HG03039 (cell line): ENCODE measurements around the gene SEMA5B.

ENCODE experiments used
- ATAC-seq: cut with Tn5 transposase; IDR thresholded peaks from one replicate; pipeline ENCODE4 v1.9.1; 2021; ENCODE audit warnings: mild to moderate bottlenecking, moderate library complexity; ENCODE audit not compliant: unreplicated experiment

Gene SEMA5B

DNA sequence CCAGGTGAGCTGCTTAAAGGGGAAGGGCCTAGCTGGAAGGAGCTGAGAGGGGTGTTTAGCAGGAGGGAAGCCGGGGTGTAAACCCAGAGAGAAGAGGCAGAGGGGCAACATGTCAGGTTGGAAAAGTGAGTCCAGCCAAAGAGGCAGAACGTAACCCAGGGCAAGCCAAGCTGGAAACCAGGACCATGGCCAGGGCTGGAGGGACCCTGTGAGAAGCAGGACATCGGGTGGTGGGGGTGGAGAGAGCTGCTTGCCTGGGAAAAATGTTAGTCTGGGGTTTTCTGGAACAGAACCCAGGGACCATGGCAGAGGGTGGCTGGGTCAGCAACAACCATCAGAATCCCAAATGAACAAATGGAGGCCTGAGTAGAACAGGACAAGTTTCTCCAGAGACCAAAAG lies 32.6 kb downstream of the SEMA5B start:
- no peak for ATAC-seq

DNA sequence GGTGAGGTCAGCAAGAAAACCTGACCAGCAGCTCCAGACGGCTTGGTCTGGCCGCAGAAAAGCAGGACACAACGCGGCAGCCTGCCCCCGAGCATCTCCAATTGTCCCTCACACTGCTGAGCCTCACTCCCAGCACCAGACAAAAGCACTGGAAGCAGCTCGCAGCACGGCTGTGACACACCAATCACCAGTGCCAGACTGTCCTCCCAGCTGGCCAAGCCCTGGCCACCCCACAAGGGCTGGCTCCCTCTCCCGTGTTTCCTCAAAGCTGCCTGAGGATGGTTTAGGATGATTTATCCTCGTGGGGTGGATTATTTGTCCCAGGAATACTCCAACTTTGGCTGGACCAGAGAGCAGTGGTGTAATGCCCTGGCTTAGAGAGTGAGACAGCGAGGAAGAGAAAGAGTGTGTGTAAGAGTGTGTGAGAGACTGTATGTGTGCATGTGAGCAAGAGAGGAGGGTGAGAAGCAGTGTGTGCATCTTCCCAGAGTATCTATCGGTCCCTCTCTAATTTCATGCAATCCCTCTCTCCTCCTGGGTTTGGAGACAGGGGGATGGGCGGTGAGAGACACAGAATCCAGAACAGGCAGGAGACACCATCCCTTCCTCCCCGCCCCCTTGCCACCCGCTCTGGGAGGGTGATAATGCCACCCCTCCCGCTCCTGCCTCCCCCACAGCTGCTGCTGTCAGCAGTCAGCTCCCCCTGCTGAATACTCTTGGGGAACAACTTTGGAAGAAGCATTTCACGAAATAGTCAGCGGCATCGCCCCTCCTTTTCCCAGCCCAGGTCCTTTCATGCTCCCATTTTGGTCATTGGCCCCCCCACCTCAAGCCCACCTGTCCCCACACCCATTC lies 34.2 kb downstream of the SEMA5B start:
- no peak for ATAC-seq

DNA sequence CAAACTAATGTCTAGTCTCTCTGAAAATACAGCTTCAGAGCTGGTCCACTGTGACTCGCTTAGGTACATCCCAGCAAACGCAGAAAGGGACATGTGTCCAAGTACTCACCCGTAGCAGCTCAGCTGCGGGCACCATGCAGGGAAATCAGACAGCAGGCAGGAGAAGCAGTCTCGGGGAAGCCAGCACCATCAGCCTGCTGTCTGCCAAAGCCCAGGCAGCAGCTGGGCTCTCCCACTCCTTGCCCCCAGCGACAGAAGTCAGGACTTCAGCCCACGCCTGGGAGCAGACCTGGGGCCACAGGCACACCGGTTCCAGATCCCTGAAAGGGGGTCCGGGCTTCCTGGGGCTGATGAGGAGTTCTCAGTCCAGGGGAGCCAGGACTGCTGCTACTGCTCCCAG lies 34.9 kb downstream of the SEMA5B start:
- ATAC-seq, result no peak

DNA sequence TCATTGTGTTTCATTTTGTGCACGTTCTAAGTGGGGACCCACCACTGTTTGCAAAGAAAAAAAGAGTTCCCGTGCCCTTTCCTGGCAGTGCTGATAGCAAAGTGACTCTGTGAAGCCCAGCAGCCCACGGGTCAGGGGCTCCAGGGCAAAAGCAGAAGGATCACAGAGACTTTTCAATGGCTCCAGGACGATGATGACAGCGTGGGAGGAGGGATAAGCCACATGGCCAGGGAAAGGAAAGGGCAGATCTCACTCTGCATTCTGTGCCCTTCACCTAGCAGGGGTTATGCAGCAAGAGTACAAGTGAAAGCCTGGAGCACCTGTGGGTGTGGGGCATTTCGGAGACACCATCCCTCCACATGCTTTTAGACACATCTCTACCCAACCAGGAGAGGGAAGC lies 35.4 kb downstream of the SEMA5B start:
- ATAC-seq, result no peak

DNA sequence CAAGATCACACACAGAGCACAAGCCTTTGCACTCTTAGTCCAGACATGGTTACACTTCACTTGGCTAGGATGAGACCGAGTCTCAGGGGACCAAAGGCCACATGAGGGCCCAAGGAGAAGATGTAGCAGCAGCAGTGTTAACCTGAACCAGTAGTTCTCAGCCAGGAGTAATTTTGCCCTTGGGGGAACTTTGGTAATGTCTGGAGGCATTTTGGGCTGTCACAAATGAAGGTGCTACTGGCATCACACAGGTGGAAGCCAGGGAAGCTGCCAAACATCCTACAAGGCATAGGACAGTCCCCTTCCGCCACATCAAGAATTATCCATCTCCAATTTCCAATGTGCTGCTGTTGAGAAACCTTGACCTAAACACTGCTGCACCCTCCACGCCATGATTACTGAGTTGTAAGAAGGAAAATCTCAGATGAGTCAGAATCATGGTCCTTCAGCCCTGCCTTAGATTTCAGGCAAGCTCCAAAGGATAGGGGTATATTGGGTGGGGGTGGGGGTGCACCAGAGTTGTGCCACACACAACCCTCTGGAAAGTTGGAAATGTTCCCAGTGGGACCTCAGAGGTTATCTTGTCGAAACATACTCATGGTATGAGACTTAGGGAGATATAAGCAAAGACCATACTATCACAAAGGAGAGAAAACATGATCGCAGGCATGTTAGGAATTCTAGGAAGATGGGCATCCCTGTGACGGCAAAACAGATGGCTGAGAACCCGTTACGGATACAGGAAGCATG lies 36.2 kb downstream of the SEMA5B start:
- ATAC-seq, result no peak

DNA sequence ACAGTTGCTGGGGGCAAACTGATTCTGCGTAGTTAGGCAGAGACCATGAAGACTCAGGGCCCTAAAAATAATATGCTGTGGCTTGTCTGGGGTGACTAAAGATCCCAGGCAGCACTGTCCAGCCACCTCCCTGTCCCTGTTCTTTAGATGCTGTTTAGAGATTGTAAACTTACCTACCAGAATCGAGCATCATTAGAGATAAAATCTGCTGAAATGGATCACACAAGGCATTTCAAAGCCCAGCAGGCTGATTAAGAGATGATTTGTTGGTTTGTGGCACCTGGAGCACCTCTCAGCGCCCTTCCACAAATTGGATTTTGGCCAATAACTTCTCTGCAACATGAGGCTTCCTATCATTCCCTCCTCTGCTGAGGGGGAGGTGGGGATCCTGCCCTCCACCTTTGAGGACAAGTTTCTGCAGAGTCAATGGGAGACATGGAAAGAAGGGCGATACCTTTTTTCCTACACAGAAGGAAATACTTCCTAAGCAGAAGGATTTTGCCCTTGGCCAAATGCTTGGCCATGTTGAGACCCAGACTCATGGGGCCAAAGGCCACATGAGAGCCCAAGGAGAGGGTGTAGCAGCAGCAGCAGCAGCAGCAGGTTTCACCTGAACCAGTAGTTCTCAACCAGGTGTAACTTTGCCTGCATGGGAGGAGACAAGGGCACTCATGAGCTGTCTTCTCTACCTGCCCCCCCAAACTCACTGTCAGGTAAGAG lies 37.5 kb downstream of the SEMA5B start:
- ATAC-seq, result no peak

DNA sequence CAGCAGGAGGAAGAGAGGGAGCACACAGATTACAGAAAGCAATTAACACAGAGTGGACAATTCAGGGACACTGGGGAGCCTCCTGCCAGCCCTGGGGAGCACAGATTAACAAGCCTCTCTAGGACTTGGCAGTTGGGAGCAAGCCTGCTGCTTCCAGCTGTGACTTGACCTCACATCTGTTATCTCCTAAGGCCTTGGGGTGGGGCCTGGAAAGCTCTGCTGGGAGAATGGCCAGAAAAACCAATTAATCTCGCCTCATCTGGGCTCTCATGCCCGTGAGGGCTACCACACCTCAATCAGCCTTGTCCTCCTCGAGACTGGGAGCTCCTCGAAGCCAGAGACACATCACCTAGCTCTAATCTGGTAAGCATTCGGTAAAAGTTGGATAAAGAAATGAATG lies 39.1 kb downstream of the SEMA5B start:
- ATAC-seq, result no peak

DNA sequence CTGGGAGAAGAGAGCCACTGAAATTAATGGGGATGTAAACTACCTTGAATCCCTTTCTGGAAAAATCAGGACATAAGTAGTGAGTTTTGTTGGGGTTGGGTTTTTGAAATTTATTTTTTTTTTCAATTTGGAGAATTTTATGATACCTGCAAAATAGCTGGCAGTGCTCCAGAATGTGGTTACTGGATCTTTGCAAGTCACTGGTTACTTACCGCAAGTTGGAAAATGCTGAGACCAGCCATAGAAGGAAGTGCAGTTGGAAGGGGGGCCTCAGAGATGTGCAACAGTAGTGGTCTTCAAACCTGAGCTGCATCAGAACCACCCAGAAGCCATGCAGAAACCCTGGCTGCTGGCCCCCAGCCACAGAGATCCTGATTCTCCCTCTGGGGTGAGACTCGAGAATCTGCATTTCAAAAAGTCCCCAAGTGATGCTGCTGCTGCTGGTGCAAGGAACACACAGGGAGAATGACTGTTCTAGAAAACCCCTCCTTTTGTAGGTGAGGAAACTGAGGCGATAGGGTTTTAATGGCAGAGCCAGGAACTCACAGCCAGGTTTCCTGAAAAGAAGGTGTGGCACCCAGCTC lies 39.7 kb downstream of the SEMA5B start:
- ATAC-seq, result no peak

DNA sequence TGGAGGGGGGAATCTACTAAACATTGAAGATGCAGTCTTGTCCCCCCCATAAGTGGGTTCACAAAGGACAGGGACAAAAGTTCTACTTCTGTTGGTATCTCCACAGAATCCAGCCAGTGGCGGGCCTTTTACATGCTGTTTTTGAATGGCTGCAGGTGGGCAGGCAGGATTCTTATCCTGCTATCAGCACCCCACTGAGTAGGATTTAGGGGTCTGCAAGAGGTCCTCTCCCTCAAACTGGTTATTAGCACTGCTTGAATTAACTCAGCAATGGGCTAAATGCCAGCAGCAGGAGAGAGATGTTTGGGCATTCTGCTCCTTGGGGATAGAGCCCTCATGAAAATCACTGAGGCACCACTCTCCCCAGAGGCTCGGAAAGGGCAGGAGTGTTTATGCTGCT lies 40.3 kb downstream of the SEMA5B start:
- no peak for ATAC-seq

DNA sequence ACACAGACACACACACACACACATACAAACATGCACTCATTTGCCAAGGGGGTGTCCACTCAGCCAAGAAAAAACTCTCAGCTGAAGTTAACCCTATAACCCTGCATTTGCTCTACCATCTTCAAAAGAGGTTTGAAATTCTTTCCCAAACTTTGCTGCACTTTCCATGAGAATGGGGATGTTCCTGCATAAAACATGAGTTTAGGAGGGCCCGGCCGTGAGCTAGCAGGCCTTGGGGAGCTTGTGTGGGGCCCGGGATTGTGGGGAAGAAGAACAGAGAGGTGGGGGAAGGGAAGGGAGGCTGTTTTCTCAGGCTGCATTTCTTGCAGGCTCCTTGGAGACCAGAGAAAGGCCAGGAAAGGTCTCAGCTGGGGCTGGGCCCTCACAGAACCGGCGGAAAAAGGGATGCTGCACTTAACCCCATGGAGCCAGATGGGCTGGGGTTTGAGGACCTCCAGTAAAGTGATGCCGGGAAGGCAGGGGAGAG lies 40.8 kb downstream of the SEMA5B start:
- ATAC-seq, result no peak

DNA sequence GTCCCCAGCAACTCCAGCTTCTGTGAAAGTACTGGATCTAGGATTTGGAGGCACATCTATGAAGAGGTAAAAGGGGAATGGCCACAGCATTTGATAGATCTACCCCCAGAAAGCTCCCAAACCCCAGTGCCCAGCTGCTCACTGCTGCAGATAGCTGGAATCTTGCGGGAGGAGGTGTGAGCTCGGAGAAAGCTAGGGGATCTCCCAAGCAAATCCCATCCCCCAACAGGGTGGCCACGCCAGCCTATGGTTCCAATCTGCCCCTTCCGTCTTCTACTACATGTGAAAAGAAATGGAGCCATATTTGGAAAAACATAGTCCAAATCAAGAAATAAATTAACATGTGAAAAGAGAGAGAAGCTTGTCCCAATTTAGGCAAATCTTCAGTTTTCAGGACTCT lies 42.0 kb downstream of the SEMA5B start:
- ATAC-seq, result no peak

DNA sequence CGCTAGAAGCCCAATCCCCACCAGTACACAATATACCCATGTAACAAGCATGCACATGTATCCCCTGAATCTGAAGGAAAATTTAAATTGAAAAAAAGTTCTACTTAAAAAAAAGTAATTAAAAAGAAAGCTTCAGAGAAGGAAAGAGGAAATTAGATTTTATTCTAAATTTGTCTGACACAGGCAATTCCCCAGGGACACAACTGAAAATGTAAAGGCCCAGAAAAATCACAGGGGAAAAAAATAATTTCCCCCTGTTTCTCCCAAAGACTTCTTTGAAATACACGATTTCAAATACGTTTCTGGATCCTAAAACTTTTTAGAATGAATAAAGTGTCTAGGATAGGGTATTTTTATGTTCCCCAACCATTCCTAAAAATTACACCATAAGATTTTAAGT lies 42.9 kb downstream of the SEMA5B start:
- no peak for ATAC-seq

DNA sequence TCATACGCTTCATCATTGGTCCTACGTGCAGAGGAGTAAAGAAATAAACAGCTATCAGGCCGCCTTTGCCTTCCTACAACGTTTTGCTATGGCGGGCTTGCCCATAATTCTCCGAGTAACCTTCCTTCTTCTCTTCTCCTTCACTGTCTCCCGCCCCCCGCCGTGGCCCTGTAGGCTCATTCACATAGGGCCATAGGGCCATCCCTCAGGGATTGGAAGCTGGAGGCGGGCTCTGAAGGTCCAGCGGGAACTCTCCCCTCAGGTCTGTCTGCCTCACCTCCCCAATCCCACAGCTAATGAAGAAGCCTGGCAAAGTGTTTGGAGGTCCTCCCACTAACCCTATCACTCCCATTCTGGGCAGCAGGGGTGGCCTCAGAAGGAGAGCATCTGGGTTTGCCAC lies 43.6 kb downstream of the SEMA5B start:
- ATAC-seq, result no peak

DNA sequence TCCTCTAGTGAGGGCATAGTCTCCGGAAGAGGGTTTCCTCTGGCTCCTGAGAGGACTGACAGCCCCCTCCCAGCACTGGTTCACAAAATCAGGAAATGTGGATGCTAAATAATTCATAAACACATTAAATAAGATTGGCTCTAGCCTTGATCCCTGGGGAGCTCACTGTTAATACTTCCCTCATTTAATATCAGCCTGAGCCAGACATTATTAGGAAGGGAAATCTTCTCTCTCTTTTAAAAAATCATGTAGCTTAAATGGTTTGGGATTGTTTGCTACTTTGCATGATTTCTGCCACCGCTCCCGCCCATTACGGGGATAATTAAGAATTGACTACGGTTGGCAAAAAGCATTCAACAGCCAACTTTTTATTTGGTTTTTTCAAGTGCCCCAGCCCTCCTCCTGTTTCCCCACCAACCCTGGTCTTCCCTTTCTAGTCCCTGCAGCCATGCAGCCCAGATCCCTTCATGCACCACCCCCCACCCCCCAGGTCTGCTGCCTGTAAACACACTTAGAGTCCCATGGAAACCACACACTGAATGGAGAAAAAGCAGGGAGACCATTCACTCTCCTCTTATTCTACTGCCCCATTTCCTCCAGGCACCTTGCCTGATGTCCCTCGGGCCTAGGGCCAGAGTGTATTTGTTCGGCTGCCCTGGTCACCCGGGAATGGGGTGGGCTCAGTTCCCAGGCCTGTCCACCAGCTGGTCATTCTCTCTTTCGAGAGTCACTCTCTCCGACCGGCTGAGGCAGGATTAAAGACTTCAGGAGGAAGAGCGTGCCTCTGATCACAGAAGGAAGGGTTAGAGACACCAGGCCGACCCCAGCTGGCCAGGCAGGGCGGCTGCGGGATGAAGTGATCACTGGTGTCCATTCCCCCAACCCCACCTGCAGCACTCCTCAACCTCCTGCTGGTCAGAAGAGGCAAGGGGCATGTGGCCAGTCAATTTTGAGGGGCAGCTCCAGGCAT lies 45.1 kb downstream of the SEMA5B start:
- ATAC-seq, result no peak

DNA sequence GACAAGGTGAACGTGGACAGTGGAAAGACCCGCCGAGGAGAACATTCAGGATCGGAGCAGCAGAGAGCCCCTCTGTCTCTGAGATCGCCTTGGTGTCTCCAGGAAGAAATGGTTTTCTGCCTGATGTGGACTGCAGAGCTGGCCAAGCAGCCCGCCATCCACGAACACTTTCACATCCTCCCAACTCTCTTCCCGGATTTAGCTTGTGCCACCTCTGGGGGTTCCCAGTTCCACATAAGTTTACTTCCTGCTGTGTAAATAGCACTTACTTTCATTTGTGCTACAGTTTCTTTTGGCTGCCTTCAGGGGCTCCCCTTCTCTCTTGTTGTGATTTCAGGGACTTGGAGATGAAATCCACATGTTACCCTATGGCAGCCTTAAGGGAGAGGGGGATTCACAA lies 48.4 kb downstream of the SEMA5B start:
- ATAC-seq, result no peak

DNA sequence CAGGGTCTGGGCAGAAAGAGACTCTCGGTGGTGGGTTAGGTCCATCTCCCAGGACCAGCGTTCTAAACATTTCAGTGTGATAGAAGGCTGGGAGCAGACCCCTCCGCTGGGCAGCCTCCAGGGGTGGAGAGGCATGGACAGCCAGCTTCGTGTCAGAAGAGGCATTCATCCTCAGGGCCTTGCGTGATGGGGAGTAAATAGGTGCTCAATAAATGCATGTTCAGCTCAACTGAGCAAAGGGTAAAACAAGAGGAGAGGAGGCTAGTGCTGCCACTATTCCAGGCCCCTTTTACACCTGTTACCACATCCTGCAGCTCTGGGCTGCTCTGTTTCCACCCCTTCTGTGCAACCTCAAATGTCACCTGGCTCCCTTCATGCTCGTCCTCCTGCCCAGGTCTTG lies 49.0 kb downstream of the SEMA5B start:
- no peak for ATAC-seq

DNA sequence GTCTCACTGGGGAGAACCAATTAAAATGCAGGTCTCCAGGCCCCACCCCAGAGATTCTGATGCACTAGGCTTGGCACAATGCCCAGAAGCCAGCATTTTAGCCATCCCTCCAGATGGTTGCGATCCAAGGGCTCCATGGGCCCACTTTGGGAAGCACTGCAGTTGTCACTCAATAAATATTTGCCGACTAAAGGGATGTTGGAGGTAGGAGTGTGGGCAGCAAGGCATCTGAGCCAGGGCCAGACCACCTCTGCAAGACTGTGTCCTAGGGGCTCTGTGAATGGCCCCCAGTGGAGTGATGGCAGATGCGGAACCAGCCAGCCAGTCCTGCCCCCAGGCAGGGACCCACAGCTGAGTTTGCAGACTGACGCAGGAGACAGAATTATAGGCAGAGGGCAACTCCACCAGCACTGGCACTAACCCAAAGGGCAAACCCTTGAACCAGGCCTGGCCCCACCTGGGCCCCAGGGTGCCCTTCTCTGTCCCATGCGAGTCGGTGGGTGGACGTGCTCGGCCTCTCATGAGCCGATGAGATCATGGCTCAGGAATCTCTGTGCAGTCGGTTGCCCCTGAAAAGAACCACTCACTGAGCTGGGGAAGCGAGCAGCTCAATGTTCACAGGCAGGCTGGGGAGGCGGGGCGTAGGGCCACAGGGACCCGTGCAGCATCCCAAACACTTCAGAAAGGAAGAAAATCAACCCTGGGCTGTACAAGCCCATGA lies 49.7 kb downstream of the SEMA5B start:
- no peak for ATAC-seq

DNA sequence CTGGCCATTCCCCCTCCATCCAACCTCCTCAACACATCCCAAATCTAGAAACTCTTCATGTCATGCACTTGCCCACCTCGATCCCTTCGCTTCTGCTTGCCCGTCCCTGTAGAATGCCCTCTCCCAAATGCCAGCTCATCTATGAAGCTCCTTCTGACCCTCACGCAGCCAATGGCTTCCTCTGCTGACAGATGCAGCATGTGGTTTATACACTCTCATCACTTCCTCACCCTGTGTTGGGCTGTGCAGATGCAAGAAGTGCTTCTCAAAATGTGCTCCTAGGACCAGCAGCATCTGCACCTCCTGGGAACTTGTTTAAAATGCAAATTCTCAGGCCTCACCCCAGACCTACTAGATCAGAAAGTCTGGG lies 51.7 kb downstream of the SEMA5B start:
- no peak for ATAC-seq

DNA sequence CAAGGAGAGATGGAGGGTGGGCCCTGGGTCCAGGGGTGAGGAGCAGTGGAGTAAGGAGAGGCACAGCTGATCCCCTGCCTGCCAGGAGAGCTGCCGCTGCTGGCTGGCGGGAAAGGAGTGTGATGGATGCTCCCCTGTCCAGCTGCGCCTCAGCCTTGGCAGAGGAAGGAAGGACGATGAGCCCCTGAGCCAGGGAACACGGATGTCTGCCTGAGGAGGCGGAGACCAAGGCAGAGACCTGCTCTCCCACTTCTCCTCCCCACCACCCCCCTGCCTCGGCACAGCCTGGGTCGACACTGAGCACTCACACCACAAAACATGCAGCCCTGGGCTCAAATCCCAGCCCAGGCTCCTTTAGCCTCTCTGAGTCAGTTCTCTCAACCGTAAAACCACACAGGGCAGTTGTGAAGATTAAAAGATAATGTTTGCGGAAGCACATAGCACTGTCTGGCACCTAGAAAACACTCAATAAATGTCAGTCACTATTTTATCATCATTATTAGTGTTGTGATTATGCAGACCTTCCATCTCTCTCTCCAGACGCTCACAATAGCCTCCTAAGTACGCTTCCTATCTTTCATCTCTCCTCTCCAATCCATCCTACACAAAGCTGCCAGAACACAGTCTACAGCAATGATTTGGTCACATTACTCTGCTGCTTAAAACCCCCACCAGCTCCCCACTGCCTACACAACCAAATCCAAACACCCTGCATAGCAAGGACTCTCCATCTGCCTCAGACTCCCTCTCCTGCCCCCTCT lies 52.2 kb downstream of the SEMA5B start:
- ATAC-seq, result no peak
